IPS-15b (cell line): ENCODE results near the gene DGLUCY.

Experiments
- H3K27me3 ChIP-seq: one replicate; pipeline ENCODE4 v1.6.1; 2013; ENCODE audit warnings: low read length; ENCODE audit not compliant: control insufficient read depth, insufficient read depth
- H3K36me3 ChIP-seq: one replicate; pipeline ENCODE4 v1.6.1; 2013; ENCODE audit warnings: low read length; ENCODE audit not compliant: control insufficient read depth, insufficient read depth
- H3K4me1 ChIP-seq: one replicate; pipeline ENCODE4 v1.6.1; 2013; ENCODE audit warnings: mild to moderate bottlenecking, low read length; ENCODE audit not compliant: control insufficient read depth, insufficient read depth
- H3K4me3 ChIP-seq: one replicate; pipeline ENCODE4 v1.5.1; 2013; ENCODE audit warnings: low read depth, low read length
- H3K9ac ChIP-seq: one replicate; pipeline ENCODE4 v1.6.1; 2013; ENCODE audit warnings: low read depth, mild to moderate bottlenecking, low read length
- H3K9me3 ChIP-seq: one replicate; pipeline ENCODE4 v1.6.1; 2013; ENCODE audit warnings: mild to moderate bottlenecking, low read length; ENCODE audit not compliant: control insufficient read depth, insufficient read depth

Gene DGLUCY

DNA sequence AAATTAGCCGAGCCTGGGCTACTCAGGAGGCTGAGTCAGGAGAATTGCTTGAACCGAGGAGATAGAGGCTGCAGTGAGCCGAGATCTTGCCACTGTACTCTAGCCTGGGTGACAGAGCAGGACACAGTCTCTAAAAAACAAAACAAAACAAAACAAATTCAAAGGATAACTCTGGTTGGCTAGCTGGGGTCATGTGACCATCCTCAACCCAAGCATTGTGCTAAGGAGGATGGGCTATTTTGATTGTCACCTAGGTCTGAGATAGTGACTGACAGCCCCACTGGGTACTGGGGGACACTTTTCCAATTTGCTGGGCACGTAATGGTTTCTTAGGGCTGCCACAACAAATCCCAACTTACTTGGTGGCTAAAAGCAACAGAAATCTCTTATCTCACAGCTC is 11.9 kb downstream of the DGLUCY start:
- no peaks in the 10 kb centered on the region for H3K36me3 ChIP-seq
- no peaks in the 10 kb centered on the region for H3K27me3 ChIP-seq
- no peaks in the 10 kb centered on the region for H3K9me3 ChIP-seq
- no peak overlapping the region for H3K4me3 ChIP-seq
- H3K9ac ChIP-seq, result no peak overlapping the region
- H3K4me1 ChIP-seq, result peaks cover 2% of the 10 kb centered on the region

- Histone ChIP-seq H3K27me3 (no peaks in the 10 kb centered on the region), H3K9me3 (no peaks in the 10 kb centered on the region), H3K4me3 (no peak overlapping the region), H3K36me3 (no peaks in the 10 kb centered on the region), H3K9ac (no peak overlapping the region), H3K4me1 (no peaks in the 10 kb centered on the region)
Measured at GRCh38 chr14:91126761-91127160, 12.9 kb downstream of the DGLUCY start.

GRCh38 chr14:91127401-91127801 is 13.5 kb downstream of the DGLUCY start:
- Histone ChIP-seq H3K27me3 (no peaks in the 10 kb centered on the region), H3K4me1 (no peaks in the 10 kb centered on the region), H3K9ac (no peak overlapping the region), H3K9me3 (no peaks in the 10 kb centered on the region), H3K36me3 (no peaks in the 10 kb centered on the region), H3K4me3 (no peak overlapping the region)

- no peak overlapping the region for H3K9ac ChIP-seq
- H3K4me1 ChIP-seq, result no peaks in the 10 kb centered on the region
- H3K36me3 ChIP-seq, result no peaks in the 10 kb centered on the region
- H3K27me3 ChIP-seq, result no peaks in the 10 kb centered on the region
- no peak overlapping the region for H3K4me3 ChIP-seq
- no peaks in the 10 kb centered on the region for H3K9me3 ChIP-seq
Measured at GRCh38 chr14:91127924-91128323, 14.1 kb downstream of the DGLUCY start.

DNA sequence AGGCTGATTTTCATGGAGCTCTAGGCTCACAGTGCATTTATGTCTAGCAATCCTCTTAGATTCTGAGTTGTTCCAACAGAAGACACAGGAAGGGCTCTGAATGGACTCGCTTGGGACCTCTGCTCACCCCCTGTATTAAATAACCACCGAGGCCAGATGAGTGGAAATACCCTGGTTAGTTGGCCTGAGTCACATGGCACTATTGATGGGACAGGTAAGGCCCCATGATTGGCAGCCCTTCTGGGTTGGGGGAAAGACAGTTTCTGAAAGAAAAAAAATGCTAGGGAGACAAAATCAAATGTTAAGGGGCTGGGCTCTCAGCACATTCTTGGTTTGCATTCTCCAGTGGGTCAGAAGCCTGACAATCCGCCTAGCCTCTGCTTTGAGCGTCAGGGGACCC is 14.8 kb downstream of the DGLUCY start:
- H3K9ac ChIP-seq, result no peak overlapping the region
- H3K27me3 ChIP-seq, result no peaks in the 10 kb centered on the region
- no peak overlapping the region for H3K4me3 ChIP-seq
- no peaks in the 10 kb centered on the region for H3K36me3 ChIP-seq
- H3K4me1 ChIP-seq, result no peaks in the 10 kb centered on the region
- no peaks in the 10 kb centered on the region for H3K9me3 ChIP-seq

DNA sequence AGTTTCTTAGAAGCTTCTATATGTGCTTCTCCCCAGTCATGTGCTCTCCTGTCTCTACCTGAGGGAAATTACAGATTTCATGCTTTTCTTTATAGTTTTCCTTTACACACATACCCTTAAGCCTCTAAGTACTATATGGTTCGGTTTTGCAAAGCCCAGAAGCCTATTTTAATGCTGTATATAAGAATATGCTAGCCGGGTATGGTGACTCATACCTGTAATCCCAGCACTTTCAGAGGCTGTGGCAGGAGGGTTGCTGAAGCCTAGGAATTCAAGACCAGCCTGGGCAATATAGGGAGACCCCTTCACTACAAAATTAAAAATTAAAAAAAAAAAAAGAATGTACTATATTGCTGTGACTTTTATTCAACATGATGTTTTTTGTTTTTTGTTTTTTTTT is 15.4 kb downstream of the DGLUCY start:
- Histone ChIP-seq H3K9ac (no peak overlapping the region), H3K9me3 (no peaks in the 10 kb centered on the region), H3K27me3 (no peaks in the 10 kb centered on the region), H3K4me3 (no peak overlapping the region), H3K4me1 (no peaks in the 10 kb centered on the region), H3K36me3 (no peaks in the 10 kb centered on the region)

DNA sequence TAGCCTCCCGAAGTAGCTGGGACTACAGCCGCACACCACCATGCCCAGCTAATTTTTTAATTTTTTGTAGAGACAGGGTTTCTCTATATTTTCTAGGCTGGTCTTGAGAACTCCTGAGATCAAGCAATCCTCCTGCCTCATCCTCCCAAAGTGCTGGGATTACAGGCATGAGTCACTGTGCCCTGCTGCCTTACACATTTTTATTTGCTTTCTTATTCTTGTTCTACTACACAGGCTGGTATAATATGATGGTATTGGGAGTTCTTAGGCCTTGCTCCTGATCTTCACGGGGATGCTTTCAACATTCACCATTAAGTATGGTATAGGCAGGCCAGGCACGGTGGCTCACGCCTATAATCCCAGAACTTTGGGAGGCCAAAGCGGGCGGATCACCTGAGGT is 21.2 kb downstream of the DGLUCY start:
- no peaks in the 10 kb centered on the region for H3K9me3 ChIP-seq
- no peak overlapping the region for H3K9ac ChIP-seq
- H3K27me3 ChIP-seq, result no peaks in the 10 kb centered on the region
- H3K4me3 ChIP-seq, result no peak overlapping the region
- no peaks in the 10 kb centered on the region for H3K4me1 ChIP-seq
- no peaks in the 10 kb centered on the region for H3K36me3 ChIP-seq

DNA sequence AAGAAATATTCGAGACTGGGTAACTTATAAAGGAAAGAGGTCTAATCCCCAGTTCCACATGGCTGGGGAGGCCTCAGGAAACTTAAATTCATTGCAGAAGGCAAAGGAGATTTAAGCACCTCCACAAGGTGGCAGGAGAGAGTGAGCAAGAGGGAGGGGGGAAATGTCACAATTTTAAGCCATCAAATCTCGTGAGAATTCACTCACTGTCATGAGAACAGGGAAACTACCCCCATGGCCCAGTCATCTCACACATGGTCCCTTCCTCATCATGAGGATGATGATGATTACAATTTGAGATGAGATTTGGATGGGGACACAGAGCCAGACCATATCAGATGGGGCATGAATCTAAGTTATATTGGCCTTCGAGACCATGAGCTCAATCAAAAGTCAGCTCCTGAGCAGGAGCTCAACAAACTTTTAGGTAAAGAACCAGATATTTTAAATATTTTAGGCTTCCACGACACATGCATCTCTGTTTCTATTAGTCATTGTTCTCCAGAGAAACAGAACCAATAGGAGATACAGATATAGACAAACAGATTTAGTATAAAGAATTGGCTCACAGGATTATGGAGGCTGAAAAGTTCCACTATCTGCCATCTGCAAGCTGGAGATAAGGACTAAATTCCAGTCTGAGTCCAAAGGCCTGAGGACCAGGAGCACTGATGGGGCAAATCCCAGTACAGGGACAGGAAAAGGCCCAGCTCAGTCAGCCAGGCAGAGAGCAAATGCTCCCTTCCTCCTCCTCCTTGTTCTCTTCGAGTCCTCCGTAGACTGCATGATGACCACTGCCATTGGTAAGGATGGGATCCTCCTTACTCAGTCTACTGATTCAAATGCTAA is 24.9 kb downstream of the DGLUCY start:
- H3K4me1 ChIP-seq, result no peaks in the 10 kb centered on the region
- no peaks in the 10 kb centered on the region for H3K9me3 ChIP-seq
- H3K36me3 ChIP-seq, result no peaks in the 10 kb centered on the region
- no peak overlapping the region for H3K9ac ChIP-seq
- H3K27me3 ChIP-seq, result no peaks in the 10 kb centered on the region
- H3K4me3 ChIP-seq, result no peak overlapping the region

- no peak overlapping the region for H3K9ac ChIP-seq
- H3K36me3 ChIP-seq, result no peaks in the 10 kb centered on the region
- H3K9me3 ChIP-seq, result no peaks in the 10 kb centered on the region
- H3K27me3 ChIP-seq, result no peaks in the 10 kb centered on the region
- no peaks in the 10 kb centered on the region for H3K4me1 ChIP-seq
- H3K4me3 ChIP-seq, result no peak overlapping the region
Measured at GRCh38 chr14:91139776-91140175, 25.9 kb downstream of the DGLUCY start.

- no peak overlapping the region for H3K4me3 ChIP-seq
- no peaks in the 10 kb centered on the region for H3K36me3 ChIP-seq
- H3K9ac ChIP-seq, result no peak overlapping the region
- H3K27me3 ChIP-seq, result no peaks in the 10 kb centered on the region
- no peaks in the 10 kb centered on the region for H3K9me3 ChIP-seq
- H3K4me1 ChIP-seq, result no peaks in the 10 kb centered on the region
Measured at GRCh38 chr14:91140672-91141071, 26.8 kb downstream of the DGLUCY start.

DNA sequence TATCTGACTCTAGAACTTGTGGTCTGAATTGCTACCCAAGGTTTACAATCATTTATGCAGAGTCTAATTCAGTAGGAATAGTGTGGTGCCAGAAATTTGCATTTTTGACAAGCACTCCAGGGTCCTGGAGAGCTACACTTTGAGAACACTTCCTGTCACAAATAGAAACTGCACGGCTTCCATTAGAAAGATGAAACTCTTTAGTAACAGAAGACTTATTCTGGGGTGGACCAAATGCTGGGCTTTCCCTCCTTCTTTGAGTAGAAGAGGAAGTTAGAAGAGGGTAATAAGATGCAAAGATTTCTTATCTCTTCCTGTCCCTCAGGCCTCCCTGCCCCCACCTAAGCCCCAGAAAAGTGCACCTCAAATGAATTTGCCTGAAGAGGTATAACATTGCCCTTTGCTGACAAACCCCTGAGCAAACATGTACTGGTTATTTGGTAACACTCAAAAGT is 28.4 kb downstream of the DGLUCY start:
- no peaks in the 10 kb centered on the region for H3K27me3 ChIP-seq
- no peak overlapping the region for H3K9ac ChIP-seq
- H3K4me3 ChIP-seq, result no peak overlapping the region
- H3K36me3 ChIP-seq, result no peaks in the 10 kb centered on the region
- H3K4me1 ChIP-seq, result no peaks in the 10 kb centered on the region
- H3K9me3 ChIP-seq, result no peaks in the 10 kb centered on the region

- Histone ChIP-seq H3K9me3 (no peaks in the 10 kb centered on the region), H3K4me3 (no peak overlapping the region), H3K9ac (no peak overlapping the region), H3K36me3 (peaks cover 3% of the 10 kb centered on the region), H3K4me1 (no peaks in the 10 kb centered on the region), H3K27me3 (no peaks in the 10 kb centered on the region)
Measured at GRCh38 chr14:91143862-91144261, 30.0 kb downstream of the DGLUCY start.
